Activated T-helper 1 cell treated with anti-CD3 and anti-CD28 coated beads, Interleukin-2, amount 50 U/mL, for 16 hours (primary cell): ENCODE data around the gene ZNF160.
A peak's percentile ranks its signal among the peaks of the same experiment; 100 is the strongest.
"Not testable (repeated sequence)": the region's sequence is repeated elsewhere in the genome, so short reads cannot be mapped to it uniquely, and the experiment has no call there.

Experiments
- DNase-seq, 2 donors: peaks; one replicate each; pipeline ENCODE4 v3.0.0-alpha.2; 2020; ENCODE audit warnings: low read depth in 1 of 2, low spot score in 1 of 2

Gene ZNF160

GRCh38 chr19:53103234-53104203, at the start of gene ZNF160:
Gene ZNF160, minus strand, starts transcription at chr19:53103422. Its CDS starts 17,146 bp downstream, at chr19:53086276.
- peak; percentile 98 to 100 for DNase-seq

GRCh38 chr19:53147645-53148044, 44.4 kb upstream of the ZNF160 start:
- no peak for DNase-seq

GRCh38 chr19:53140351-53140750, 37.1 kb upstream of the ZNF160 start:
- no peak for DNase-seq

- DNase-seq, result no peak
Measured at GRCh38 chr19:53136432-53136831, 33.2 kb upstream of the ZNF160 start.

GRCh38 chr19:53132141-53132991, 29.1 kb upstream of the ZNF160 start, which contains the start of gene ZNF415:
Gene ZNF415, minus strand, starts transcription at chr19:53132910. Its CDS starts 10,234 bp downstream, at chr19:53122676.
- peak in 1 of 2 donors; percentile 22 for DNase-seq

GRCh38 chr19:53131727-53132126, 28.5 kb upstream of the ZNF160 start:
- no peak for DNase-seq

- DNase-seq, result no peak
Measured at GRCh38 chr19:53131085-53131590, 27.9 kb upstream of the ZNF160 start.

GRCh38 chr19:53130506-53130905, 27.3 kb upstream of the ZNF160 start:
- no peak for DNase-seq

- DNase-seq, result not testable (repeated sequence)
Measured at GRCh38 chr19:53126733-53127526, 23.7 kb upstream of the ZNF160 start.

- DNase-seq, result no peak
Measured at GRCh38 chr19:53123400-53123799, 20.2 kb upstream of the ZNF160 start.

- DNase-seq, result no peak
Measured at GRCh38 chr19:53112286-53112685, 9.1 kb upstream of the ZNF160 start.

GRCh38 chr19:53109527-53109926, 6.3 kb upstream of the ZNF160 start:
- no peak for DNase-seq

GRCh38 chr19:53102756-53103233, 427 bp downstream of the ZNF160 start:
- peak in 1 of 2 donors; percentile 9 for DNase-seq

- DNase-seq, result no peak
Measured at GRCh38 chr19:53102206-53102755, 941 bp downstream of the ZNF160 start.

GRCh38 chr19:53101518-53101917, 1.7 kb downstream of the ZNF160 start:
- DNase-seq, result no peak

GRCh38 chr19:53098570-53098969, 4.7 kb downstream of the ZNF160 start:
- not testable (repeated sequence) for DNase-seq

- not testable (repeated sequence) for DNase-seq
Measured at GRCh38 chr19:53096982-53097690, 6.1 kb downstream of the ZNF160 start.

GRCh38 chr19:53096579-53096978, 6.6 kb downstream of the ZNF160 start:
- not testable (repeated sequence) for DNase-seq
